Stimulated activated naive B cell treated with anti-CD40 and anti-IgM and Interleukin-4, amounts not matched to agents 10 μg/mL and 1 μg/mL and 100 μg/mL, for 72 hours (primary cell): Measurements from ENCODE around the gene SEC22A.
A peak's percentile ranks its signal among the peaks of the same experiment; 100 is the strongest.

Experiments
- ATAC-seq, 2 donors: fragments of 150-1000 bp; cut with Tn5 transposase; replicated peaks; 2 replicates each; pipeline ENCODE4 v1.10.0; 2021; ENCODE audit warnings: moderate library complexity in 1 of 2
- DNase-seq: peaks from one replicate; pipeline ENCODE4 v3.0.0; 2021
- H3K27ac Mint-ChIP-seq: one replicate; pipeline ENCODE4 v1.8.0; 2022; ENCODE audit warnings: mild to moderate bottlenecking, mixed read lengths
- H3K27me3 Mint-ChIP-seq, 2 donors: one replicate each; pipeline ENCODE4 v1.8.0; 2022; ENCODE audit warnings: mixed read lengths in 2 of 2
- H3K36me3 Mint-ChIP-seq, 2 donors: one replicate each; pipeline ENCODE4 v1.8.0; 2022; ENCODE audit warnings: mixed read lengths in 2 of 2, mild to moderate bottlenecking in 1 of 2
- H3K4me1 Mint-ChIP-seq, 2 donors: one replicate each; pipeline ENCODE4 v1.8.0; 2022; ENCODE audit warnings: mixed read lengths in 2 of 2, mild to moderate bottlenecking in 1 of 2
- H3K4me3 Mint-ChIP-seq, 2 donors: one replicate each; pipeline ENCODE4 v1.8.0; 2022; ENCODE audit warnings: mild to moderate bottlenecking in 2 of 2, mixed read lengths in 2 of 2, moderate library complexity in 1 of 2
- H3K9me3 Mint-ChIP-seq, 2 donors: one replicate each; pipeline ENCODE4 v1.8.0; 2022; ENCODE audit warnings: mixed read lengths in 2 of 2, mild to moderate bottlenecking in 1 of 2

SEC22A gene

GRCh38 chr3:123161167-123161566 is 40.6 kb upstream of the SEC22A start:
- H3K36me3 Mint-ChIP-seq = peaks cover 61 to 82% of the 10 kb centered on the region in 2 donors
- no peak overlapping the region for H3K27ac Mint-ChIP-seq
- DNase-seq (no peak), ATAC-seq (no peak)
- no peaks in the 10 kb centered on the region for H3K27me3 Mint-ChIP-seq
- no peak overlapping the region for H3K4me3 Mint-ChIP-seq
- peaks cover 0 to 6% of the 10 kb centered on the region in 2 donors for H3K4me1 Mint-ChIP-seq
- H3K9me3 Mint-ChIP-seq = peaks cover 3 to 4% of the 10 kb centered on the region in 2 donors

- ATAC-seq (no peak), DNase-seq (no peak)
- Mint-ChIP-seq H3K4me3 (no peak overlapping the region), H3K27me3 (no peaks in the 10 kb centered on the region), H3K4me1 (peaks cover 0 to 3% of the 10 kb centered on the region in 2 donors), H3K36me3 (peaks cover 58 to 86% of the 10 kb centered on the region in 2 donors), H3K9me3 (peaks cover 6 to 9% of the 10 kb centered on the region in 2 donors), H3K27ac (no peak overlapping the region)
Measured at GRCh38 chr3:123163141-123163540, 38.6 kb upstream of the SEC22A start.

- Mint-ChIP-seq H3K27me3 (no peaks in the 10 kb centered on the region), H3K27ac (no peak overlapping the region), H3K9me3 (peaks cover 6 to 9% of the 10 kb centered on the region in 2 donors), H3K4me1 (no peaks in the 10 kb centered on the region), H3K36me3 (peaks cover 47 to 84% of the 10 kb centered on the region in 2 donors), H3K4me3 (no peak overlapping the region)
- ATAC-seq (no peak), DNase-seq (no peak)
Measured at GRCh38 chr3:123165163-123165562, 36.6 kb upstream of the SEC22A start.

GRCh38 chr3:123167686-123168085 is 34.1 kb upstream of the SEC22A start:
- no peak overlapping the region for H3K27ac Mint-ChIP-seq
- ATAC-seq (no peak), DNase-seq (no peak)
- peaks cover 31 to 65% of the 10 kb centered on the region in 2 donors for H3K36me3 Mint-ChIP-seq
- peaks cover 6 to 9% of the 10 kb centered on the region in 2 donors for H3K9me3 Mint-ChIP-seq
- no peak overlapping the region for H3K4me3 Mint-ChIP-seq
- no peaks in the 10 kb centered on the region for H3K27me3 Mint-ChIP-seq
- no peaks in the 10 kb centered on the region for H3K4me1 Mint-ChIP-seq

GRCh38 chr3:123168122-123168521 is 33.6 kb upstream of the SEC22A start:
- ATAC-seq = no peak
- Mint-ChIP-seq H3K4me3 (no peak overlapping the region), H3K9me3 (peaks cover 6 to 9% of the 10 kb centered on the region in 2 donors), H3K36me3 (peaks cover 28 to 62% of the 10 kb centered on the region in 2 donors), H3K27ac (no peak overlapping the region), H3K27me3 (no peaks in the 10 kb centered on the region), H3K4me1 (no peaks in the 10 kb centered on the region)
- no peak for DNase-seq

GRCh38 chr3:123168605-123169004 is 33.1 kb upstream of the SEC22A start:
- Mint-ChIP-seq H3K27ac (no peak overlapping the region), H3K36me3 (peaks cover 26 to 60% of the 10 kb centered on the region in 2 donors), H3K9me3 (peaks cover 6 to 9% of the 10 kb centered on the region in 2 donors), H3K27me3 (no peaks in the 10 kb centered on the region), H3K4me3 (no peak overlapping the region), H3K4me1 (no peaks in the 10 kb centered on the region)
- DNase-seq = no peak
- no peak for ATAC-seq

- no peak overlapping the region for H3K27ac Mint-ChIP-seq
Measured at GRCh38 chr3:123169492-123169929, 32.2 kb upstream of the SEC22A start.

GRCh38 chr3:123169930-123170329 is 31.8 kb upstream of the SEC22A start:
- no peak for ATAC-seq
- no peak overlapping the region for H3K27ac Mint-ChIP-seq
- no peaks in the 10 kb centered on the region for H3K27me3 Mint-ChIP-seq
- no peaks in the 10 kb centered on the region for H3K4me1 Mint-ChIP-seq
- H3K9me3 Mint-ChIP-seq = peaks cover 5 to 8% of the 10 kb centered on the region in 2 donors
- no peak overlapping the region for H3K4me3 Mint-ChIP-seq
- peaks cover 18 to 51% of the 10 kb centered on the region in 2 donors for H3K36me3 Mint-ChIP-seq
- DNase-seq = no peak

More at GRCh38 chr3:123169492-123169929, 32.2 kb upstream of the SEC22A start:
- ATAC-seq = no peak
- Mint-ChIP-seq H3K27me3 (no peaks in the 10 kb centered on the region), H3K4me1 (no peaks in the 10 kb centered on the region), H3K9me3 (peaks cover 6 to 9% of the 10 kb centered on the region in 2 donors), H3K36me3 (peaks cover 23 to 55% of the 10 kb centered on the region in 2 donors), H3K4me3 (no peak overlapping the region)
- DNase-seq = no peak

- H3K4me3 Mint-ChIP-seq = no peak overlapping the region
- peaks cover 4 to 5% of the 10 kb centered on the region in 2 donors for H3K9me3 Mint-ChIP-seq
- H3K27ac Mint-ChIP-seq = no peak overlapping the region
- H3K4me1 Mint-ChIP-seq = no peaks in the 10 kb centered on the region
- H3K27me3 Mint-ChIP-seq = no peaks in the 10 kb centered on the region
- no peak for ATAC-seq
- DNase-seq = no peak
- H3K36me3 Mint-ChIP-seq = peaks cover 7 to 18% of the 10 kb centered on the region in 2 donors
Measured at GRCh38 chr3:123180791-123181190, 21.0 kb upstream of the SEC22A start.

- Mint-ChIP-seq H3K9me3 (peaks cover 4 to 5% of the 10 kb centered on the region in 2 donors), H3K36me3 (peaks cover 2 to 17% of the 10 kb centered on the region in 2 donors), H3K27ac (no peak overlapping the region), H3K27me3 (peaks cover 3 to 12% of the 10 kb centered on the region in 2 donors), H3K4me1 (no peaks in the 10 kb centered on the region), H3K4me3 (no peak overlapping the region)
- ATAC-seq (no peak), DNase-seq (no peak)
Measured at GRCh38 chr3:123186695-123187094, 15.0 kb upstream of the SEC22A start.

GRCh38 chr3:123188058-123188457 is 13.7 kb upstream of the SEC22A start:
- Mint-ChIP-seq H3K4me3 (no peak overlapping the region), H3K4me1 (no peaks in the 10 kb centered on the region), H3K27ac (no peak overlapping the region), H3K36me3 (peaks cover 2 to 11% of the 10 kb centered on the region in 2 donors), H3K9me3 (peaks cover 2 to 3% of the 10 kb centered on the region in 2 donors), H3K27me3 (peaks cover 3 to 12% of the 10 kb centered on the region in 2 donors)
- DNase-seq (no peak), ATAC-seq (no peak)

GRCh38 chr3:123193448-123194101 is 8.2 kb upstream of the SEC22A start:
- no peak overlapping the region for H3K27ac Mint-ChIP-seq
- H3K27me3 Mint-ChIP-seq = peaks cover 0 to 3% of the 10 kb centered on the region in 2 donors
- peaks cover 3 to 5% of the 10 kb centered on the region in 2 donors for H3K36me3 Mint-ChIP-seq
- peaks cover 3% of the 10 kb centered on the region in 2 donors for H3K9me3 Mint-ChIP-seq
- ATAC-seq = no peak
- DNase-seq = no peak
- no peaks in the 10 kb centered on the region for H3K4me1 Mint-ChIP-seq
- H3K4me3 Mint-ChIP-seq = no peak overlapping the region

- H3K27me3 Mint-ChIP-seq = peaks cover 0 to 3% of the 10 kb centered on the region in 2 donors
- H3K4me1 Mint-ChIP-seq = no peaks in the 10 kb centered on the region
- no peak overlapping the region for H3K27ac Mint-ChIP-seq
Measured at GRCh38 chr3:123194552-123194951, 7.2 kb upstream of the SEC22A start.

GRCh38 chr3:123198372-123198771 is 3.4 kb upstream of the SEC22A start:
- ATAC-seq (no peak), DNase-seq (no peak)
- H3K27me3 Mint-ChIP-seq = peaks cover 0 to 3% of the 10 kb centered on the region in 2 donors
- peaks cover 5 to 8% of the 10 kb centered on the region in 2 donors for H3K9me3 Mint-ChIP-seq
- H3K4me3 Mint-ChIP-seq = no peak overlapping the region
- peaks cover 6 to 16% of the 10 kb centered on the region in 2 donors for H3K4me1 Mint-ChIP-seq
- H3K36me3 Mint-ChIP-seq = peaks cover 3 to 5% of the 10 kb centered on the region in 2 donors
- no peak overlapping the region for H3K27ac Mint-ChIP-seq

More at GRCh38 chr3:123194552-123194951, 7.2 kb upstream of the SEC22A start:
- peaks cover 5 to 8% of the 10 kb centered on the region in 2 donors for H3K9me3 Mint-ChIP-seq
- no peak overlapping the region for H3K4me3 Mint-ChIP-seq
- peaks cover 3 to 5% of the 10 kb centered on the region in 2 donors for H3K36me3 Mint-ChIP-seq
- DNase-seq = no peak
- ATAC-seq = no peak

- Mint-ChIP-seq H3K4me3 (peak overlapping the region; percentile 90 to 94), H3K27me3 (peaks cover 0 to 3% of the 10 kb centered on the region in 2 donors), H3K27ac (peak overlapping the region; percentile 98), H3K9me3 (peaks cover 5 to 8% of the 10 kb centered on the region in 2 donors), H3K4me1 (peaks cover 6 to 16% of the 10 kb centered on the region in 2 donors), H3K36me3 (peaks cover 3 to 5% of the 10 kb centered on the region in 2 donors)
- peak in 1 of 2 donors; percentile 17 for ATAC-seq
- DNase-seq = no peak
Measured at GRCh38 chr3:123201223-123201556, 553 bp upstream of the SEC22A start.
